Right ventricle myocardium inferior (tissue), 1 donor: Measurements from ENCODE around the gene ATF3. TPM values are rescaled to one million over a fixed set of nuclear protein-coding genes. Genes with fewer than 3 reads are reported as not detected.
A peak's percentile ranks its signal among the peaks of the same experiment; 100 is the strongest.

Experiments
- ATAC-seq: fragments of 200-7000 bp; cut with Tn5 transposase; one replicate; pipeline ENCODE4 v1.9.1; 2020; ENCODE audit warnings: mild to moderate bottlenecking, moderate library complexity
- DNase-seq: peaks from one replicate; pipeline ENCODE4 v3.0.0; 2021; ENCODE audit errors: missing footprints
- intact Hi-C: fragments of 100-400 bp; cut with DNase I; formaldehyde crosslinking; loops from one replicate; pipeline ENCODE4 v1.11.0; 2022
- long read RNA-seq: library from polyadenylated mRNA; unstranded; transcript quantifications from one replicate; pipeline ENCODE4 v2.0.0, GENCODE V29; 2021
- total RNA-seq: library from RNA; stranded (reverse); fragmentation: NEBNext Ultra II Directional; extraction: Animal tissue kit (Norgen Biotek cat#: 25700); gene quantifications from one replicate; pipeline ENCODE4 v1.2.1, GENCODE V29; 2021
- donor health status: DM: no; HTN: yes; CAD: no; lungs with severe emphysema.

ATF3 gene
- 13.7 TPM for total RNA-seq
- long read RNA-seq, transcript ATF3-202 (4 exons, 2,033 nt): major isoform, 10 of 13 reads
- long read RNA-seq, partial matches to known transcripts: 0 of 13 reads
- long read RNA-seq, other reads (novel, unspliced or antisense): 2 of 13 reads

DNA sequence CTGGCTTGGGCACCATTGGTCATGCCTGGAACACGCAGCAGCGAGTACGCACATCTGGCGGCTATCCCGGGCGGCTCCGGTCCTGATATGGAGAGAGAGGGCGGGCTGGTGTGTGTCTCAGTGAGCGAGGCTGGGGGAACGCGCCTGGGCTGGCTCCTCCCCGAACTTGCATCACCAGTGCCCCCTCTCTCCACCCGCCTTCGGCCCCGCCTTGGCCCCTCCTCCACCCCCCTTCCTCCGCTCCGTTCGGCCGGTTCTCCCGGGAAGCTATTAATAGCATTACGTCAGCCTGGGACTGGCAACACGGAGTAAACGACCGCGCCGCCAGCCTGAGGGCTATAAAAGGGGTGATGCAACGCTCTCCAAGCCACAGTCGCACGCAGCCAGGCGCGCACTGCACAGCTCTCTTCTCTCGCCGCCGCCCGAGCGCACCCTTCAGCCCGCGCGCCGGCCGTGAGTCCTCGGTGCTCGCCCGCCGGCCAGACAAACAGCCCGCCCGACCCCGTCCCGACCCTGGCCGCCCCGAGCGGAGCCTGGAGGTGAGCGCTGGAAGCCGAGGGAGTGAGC lies at the start of gene ATF3:
TSS of gene ATF3 (plus strand) at position 370 of the 567 bp plus-strand sequence. CDS start 6,261 bp downstream, outside the sequence.
- ATAC-seq: peak; percentile 97
- intact Hi-C loops: loop anchor here (1.0 to 5.0 kb wide), 6 partner anchors 26 to 183 kb away; partner anchors contain the start of genes NSL1 and TATDN3

DNA sequence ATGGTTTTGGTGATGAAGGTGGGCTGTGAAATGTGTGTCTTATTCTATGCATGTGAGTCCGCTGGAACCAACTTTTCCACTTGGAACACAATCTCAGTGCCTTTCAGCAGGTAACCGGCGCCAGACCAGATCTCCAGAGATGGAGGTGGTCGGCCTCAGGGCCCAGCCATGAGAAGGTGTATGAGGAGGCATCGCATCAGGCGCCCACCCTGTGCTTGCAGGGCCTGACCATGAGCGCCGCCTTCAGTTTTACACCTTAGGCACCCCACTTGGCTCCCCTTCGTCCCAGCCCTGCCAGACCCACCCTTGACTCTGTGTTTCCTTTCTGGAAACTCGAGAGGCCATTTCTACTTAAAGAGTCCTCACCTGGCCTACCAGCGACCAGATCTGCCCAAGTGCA lies 48.6 kb upstream of the ATF3 start:
- no peak for DNase-seq
- ATAC-seq: no peak
- intact Hi-C loops: loop anchor here (5.0 kb wide), 4 partner anchors 43 to 107 kb away; partner anchors contain the start of gene ATF3

More for the DNA sequence above, at the start of gene ATF3:
- peak; percentile 99 for DNase-seq

DNA sequence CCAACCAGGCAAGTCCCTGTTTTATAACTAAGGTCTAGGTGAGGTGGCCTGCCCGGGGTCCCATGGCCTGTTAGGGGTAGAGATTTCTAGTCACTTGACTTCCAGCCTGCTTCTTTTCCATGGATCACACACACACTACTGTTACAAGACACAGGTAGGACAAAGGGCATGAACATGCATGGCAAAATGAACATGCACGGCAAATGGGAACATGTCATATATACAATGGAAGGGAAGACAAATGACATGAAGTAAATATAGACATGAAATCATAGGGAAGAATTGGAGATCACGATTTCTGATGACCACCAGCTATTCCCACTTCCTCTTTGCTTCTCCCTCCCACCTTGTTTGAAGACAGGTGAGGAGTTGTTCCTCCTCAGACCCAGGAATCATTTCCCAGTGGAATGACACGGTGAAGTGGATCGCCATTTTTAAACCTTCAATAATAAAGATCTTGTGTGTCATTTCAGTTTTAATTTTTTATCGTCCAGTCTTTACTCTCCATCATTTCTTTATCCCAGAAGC lies 47.6 kb upstream of the ATF3 start:
- DNase-seq: no peak
- no peak for ATAC-seq
- intact Hi-C loops: loop anchor here (5.0 kb wide), 1 partner anchor 44 kb away; no protein-coding TSS in a partner anchor

GRCh38 chr1:212561501-212561931 lies 47.0 kb upstream of the ATF3 start:
- no peak for DNase-seq
- intact Hi-C loops: loop anchor here (5.0 kb wide), 1 partner anchor 44 kb away; no protein-coding TSS in a partner anchor
- ATAC-seq: no peak

DNA sequence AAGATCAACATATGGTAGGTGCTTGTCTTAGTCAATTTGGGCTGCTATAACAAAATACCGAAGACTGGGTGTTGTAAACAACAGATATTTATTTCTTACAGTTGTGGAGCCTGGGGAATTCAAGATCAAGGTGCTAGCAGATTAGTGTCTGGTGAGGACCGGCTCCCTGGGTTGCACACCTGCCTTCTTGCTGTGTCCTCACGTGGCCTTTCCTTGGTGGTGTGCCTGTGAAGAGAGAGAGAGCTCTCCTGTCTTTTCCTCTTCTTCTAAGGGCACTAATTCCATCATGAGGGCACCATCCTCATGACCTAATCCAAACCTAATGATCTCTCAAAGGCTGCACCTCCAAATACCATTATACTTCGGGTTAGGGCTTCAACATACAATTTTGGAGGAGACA lies 45.8 kb upstream of the ATF3 start:
- intact Hi-C loops: loop anchor here (5.0 kb wide), 1 partner anchor 45 kb away; no protein-coding TSS in a partner anchor
- ATAC-seq: no peak
- DNase-seq: no peak

DNA sequence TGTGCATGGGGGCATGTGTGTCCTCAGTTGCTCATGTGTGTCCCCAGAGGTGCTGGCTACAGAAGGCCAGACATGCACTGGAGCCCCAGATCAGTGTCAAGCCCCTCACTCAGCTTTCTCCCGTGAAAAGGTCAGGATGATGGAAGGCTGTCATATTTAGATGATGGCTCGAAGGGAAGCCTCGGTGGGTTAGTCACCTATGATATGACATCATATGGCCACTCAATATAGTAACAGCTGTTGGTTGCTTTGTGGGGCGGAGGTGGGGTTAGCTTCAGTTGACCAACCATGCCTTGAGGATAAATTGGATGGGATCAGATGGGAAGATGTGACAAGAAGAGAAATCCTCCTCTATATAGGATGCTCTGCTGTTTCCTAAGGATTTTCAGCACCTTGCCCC lies 43.5 kb upstream of the ATF3 start:
- intact Hi-C loops: no loop called here
- no peak for DNase-seq
- no peak for ATAC-seq

DNA sequence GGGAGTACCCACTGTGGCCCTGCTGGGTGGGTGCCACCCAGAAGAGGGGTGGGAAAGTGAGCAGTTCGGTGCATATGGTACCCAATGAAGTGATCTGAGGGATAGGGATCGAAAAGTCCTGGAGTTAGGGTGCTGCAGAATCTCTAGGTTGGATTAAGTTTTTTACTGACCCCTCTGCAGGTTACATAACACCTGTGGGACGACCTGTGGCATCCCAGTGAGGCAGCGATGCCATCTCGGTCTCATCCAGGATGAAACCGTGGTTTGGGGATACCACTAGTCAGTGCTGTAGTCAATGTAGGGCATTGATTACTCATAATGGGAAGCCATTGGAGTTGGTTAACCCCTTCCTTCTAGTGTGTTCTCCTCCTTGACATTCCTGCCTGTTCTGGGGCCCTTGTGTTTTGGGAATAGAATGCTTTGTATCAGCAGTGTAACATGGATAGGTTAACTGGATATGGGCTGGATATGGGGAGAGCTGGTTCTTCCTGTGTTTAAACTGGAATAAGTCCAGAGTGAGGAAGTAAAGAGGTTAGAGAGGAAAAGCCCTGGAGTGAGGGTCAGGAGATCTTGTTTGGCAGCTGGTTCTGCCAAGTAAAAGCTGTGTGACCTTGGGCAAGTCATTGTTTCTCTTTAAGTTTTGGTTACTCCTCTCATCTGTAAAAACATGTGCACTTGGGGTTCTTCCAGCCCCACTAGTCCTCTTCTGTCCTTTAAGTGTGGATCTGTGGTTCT lies 42.8 kb upstream of the ATF3 start:
- ATAC-seq: no peak
- intact Hi-C loops: no loop called here
- DNase-seq: no peak

DNA sequence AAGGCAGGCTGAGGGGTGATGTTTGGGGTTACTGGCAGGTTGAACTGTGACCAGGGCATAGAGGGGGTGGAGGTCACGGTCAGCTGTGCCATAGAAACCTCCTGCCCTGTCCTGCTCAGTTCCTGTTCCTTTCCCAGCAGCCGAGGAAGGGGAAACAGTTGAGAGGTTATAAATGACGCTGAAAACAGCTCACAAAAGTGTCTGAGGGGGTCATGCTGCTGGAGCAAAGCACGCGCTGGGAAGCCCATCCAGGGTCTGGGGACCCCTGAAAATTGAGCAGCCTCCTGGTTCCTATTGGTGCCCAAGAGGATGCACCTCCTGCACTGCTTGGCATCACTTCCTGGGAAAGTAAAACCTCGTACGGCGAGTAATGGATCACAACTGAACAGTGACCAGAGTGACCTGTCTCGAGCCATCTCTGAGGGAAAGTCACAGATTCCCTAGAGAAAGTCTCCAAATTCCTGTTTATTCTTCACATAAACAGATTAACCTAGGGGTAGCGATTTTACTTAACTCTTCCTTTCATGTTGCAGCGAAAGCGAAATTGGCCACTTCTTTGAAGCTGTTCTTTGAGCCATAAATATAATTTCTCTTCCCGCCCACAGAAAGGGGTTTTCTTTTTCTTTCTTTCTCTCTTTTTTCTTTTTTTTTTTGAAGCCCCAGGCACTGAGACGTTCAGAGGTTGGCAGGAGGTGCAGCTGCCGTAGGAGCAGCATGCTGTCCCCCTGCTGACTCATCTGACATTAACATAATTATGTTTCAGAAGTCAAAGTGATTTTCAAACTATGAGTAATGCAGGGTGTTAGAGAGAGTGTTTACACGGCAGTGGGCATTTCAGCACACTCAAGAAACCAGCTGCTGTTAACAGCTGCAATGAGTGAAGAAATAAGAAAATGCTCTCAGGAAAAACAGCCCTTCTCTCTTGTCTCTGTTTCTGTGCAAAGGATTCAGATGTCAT lies 41.8 kb upstream of the ATF3 start:
- ATAC-seq (peak; percentile 75), DNase-seq (no peak)
- intact Hi-C loops: no loop called here

DNA sequence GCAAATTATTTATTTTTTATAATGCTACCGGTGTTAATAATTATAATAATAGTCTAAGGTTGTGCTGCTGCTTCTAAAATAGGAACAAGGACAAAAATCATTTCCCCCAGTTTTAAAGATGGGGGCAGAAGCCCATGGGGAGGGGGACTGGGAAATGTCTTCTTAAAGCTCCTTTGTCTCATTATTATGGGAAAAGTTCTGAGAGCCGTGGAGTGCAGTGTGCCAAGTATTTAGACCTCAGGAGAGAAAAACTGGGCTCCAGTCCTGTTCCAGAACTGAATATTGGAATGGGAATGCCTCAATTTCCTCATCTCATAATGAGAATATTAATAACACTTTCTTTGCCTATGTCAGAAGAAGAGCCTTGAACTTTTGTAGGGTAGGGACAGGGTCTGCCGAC lies 40.9 kb upstream of the ATF3 start:
- ATAC-seq: peak; percentile 32
- intact Hi-C loops: no loop called here
- DNase-seq: no peak

DNA sequence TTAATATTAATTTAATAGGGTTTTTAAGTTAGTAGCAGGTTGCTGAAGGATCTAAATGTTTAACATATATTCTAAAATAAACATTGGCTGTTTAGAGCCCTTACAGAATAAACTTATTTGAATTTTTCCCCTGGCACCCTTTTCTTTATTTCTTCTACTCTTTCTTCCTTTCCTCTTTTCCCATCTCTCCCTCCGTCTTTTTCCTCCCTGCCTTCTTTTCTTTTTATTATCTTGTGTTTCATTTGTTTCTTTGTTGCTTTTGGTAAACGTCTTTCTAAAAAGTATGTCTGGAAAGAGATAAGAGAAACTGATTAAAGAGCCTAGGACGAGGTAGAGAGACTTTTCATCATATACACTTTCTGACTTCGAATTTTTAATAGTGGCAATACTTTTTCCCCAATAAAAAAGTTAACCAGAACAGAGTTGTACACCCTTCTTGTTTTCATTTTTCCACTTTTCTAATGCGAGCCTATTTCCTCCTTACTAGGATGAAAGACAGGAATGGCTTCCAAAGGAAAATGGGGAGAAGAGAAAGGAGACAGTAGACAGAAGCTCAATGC lies 39.5 kb upstream of the ATF3 start:
- intact Hi-C loops: no loop called here
- DNase-seq: no peak
- no peak for ATAC-seq

DNA sequence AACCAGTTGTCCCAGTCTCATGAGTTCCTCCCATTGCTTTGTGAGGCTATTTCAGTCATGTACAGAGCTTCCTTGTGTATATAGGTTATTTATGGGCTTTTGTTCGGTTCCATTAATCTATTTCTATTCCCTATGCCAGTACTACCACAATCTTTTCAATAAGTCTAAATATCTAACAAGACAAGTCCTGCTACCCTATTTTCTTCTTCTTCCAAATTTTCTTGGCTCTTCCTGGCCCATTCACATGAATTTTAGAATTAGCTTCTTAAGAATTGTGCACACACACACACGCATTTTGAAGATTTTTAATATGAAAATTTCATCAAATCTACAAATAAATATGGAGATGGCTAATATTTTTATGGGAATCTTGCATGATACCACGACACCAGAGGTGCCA lies 33.8 kb upstream of the ATF3 start:
- no peak for DNase-seq
- no peak for ATAC-seq
- intact Hi-C loops: no loop called here

DNA sequence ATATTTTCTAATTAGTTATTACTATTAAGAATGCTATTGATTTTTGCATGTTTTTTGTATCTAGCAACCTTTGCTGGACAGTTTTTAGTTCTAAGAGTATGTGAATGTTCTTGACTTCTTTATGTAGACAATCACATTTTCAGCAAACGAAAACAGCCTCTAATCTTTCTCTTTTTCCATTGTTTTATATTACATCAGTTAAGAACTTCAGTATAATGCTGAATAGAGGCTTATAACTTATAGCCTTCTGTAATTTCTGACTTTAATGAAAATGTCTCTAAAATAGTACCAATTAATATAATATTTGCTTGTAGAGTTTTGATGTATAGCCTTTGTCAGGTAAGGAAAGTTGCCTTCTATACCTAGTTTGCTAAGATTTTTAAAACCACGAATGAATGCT lies 33.2 kb upstream of the ATF3 start:
- intact Hi-C loops: no loop called here
- ATAC-seq: no peak
- DNase-seq: no peak

DNA sequence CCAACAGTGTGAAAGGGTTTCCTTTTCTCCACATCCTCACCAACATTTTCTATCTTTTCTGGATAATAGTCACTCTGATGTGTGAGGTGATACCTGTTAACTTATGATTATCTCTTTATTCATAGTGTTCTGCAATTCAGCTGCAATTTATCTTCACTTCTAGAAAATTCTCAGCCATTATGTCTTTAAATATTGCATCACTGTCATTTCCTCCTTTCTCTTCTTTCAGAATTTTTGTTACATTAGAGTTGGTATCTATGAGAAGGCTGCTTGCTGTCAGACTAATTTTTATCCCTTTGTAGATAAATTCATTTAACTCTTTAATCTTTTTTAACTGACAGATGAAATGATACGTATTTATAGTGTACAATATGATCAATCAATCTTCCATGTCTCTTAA lies 30.5 kb upstream of the ATF3 start:
- DNase-seq (no peak), ATAC-seq (no peak)
- intact Hi-C loops: no loop called here

DNA sequence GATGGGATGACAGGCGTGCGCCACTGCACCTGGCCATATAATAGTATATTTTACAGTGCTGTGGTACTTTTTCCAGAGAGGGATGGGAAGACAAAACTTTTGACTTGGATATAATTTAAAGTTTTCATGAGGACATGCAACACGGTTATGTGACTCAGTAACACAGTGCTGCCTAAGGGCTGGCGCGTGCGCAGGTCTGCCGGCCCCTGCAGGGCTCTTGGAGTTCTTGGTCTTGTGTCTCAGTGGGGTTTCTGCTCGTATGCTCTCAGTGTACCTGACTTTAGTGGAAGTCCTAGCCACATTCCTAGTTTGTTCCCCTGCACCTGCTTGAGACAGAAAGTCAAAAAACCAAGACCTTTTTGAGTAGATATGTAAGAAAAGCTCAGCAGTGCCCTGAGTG lies 27.5 kb upstream of the ATF3 start:
- intact Hi-C loops: no loop called here
- ATAC-seq (no peak), DNase-seq (no peak)

DNA sequence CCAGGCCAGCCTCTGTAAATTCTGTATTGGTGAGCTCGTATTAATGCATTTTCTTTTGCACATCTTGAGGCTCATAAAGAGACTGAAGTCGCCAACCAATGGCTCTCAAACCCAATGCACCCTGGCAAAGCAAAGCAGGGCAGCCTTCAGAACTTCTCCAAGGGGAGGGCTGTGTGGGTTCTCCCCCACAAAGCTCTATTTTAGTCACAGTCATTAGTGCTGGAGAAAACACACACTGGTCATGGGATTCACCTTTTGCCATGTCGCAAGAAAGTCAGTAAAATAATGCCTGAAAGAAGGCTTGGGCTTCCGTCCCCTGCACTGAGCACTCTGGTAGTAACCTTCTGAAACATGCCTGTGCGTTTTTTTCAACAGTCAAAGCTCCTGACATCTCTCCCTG lies 26.3 kb upstream of the ATF3 start:
- ATAC-seq: no peak
- intact Hi-C loops: no loop called here

GRCh38 chr1:212582808-212583615 lies 25.5 kb upstream of the ATF3 start:
- intact Hi-C loops: no loop called here

More for the DNA sequence above, 26.3 kb upstream of the ATF3 start:
- DNase-seq: no peak

GRCh38 chr1:212583643-212584042 lies 24.9 kb upstream of the ATF3 start:
- ATAC-seq (no peak), DNase-seq (no peak)
- intact Hi-C loops: no loop called here

More at GRCh38 chr1:212582808-212583615, 25.5 kb upstream of the ATF3 start:
- ATAC-seq (no peak), DNase-seq (no peak)
